ENCODE results near the gene SPAG6. TPM values are rescaled to one million over a fixed set of nuclear protein-coding genes. Genes with fewer than 3 reads are reported as not detected.

SPAG6 gene
- polyA plus RNA-seq, 2 donors, result not detected

DNA sequence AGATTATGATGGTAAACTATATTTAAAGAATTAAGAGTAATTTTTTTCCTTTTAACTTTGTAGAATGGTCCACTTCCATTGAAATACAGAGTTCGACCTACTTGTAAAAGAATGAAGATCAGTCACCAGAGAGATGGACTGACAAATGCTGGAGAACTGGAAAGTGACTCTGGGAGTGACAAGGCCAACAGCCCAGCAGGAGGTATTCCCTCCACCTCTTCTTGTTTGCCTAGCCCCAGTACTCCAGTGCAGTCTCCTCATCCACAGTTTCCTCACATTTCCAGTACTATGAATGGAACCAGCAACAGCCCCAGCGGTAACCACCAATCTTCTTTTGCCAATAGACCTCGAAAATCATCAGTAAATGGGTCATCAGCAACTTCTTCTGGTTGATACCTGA lies 16.1 kb upstream of the SPAG6 start:
- peaks cover 0 to under 1% of the 10 kb centered on the region in 2 donors for H3K9me3 ChIP-seq (ENCODE audit: control insufficient read depth in 2 of 2, insufficient read depth in 1 of 2, low read depth in 1 of 2, low read length in 1 of 2)
- H3K27ac ChIP-seq (ENCODE audit: low read depth in 2 of 2, low read length in 1 of 2), result no peak overlapping the region
- H3K36me3 ChIP-seq (ENCODE audit: control insufficient read depth in 2 of 2, insufficient read depth in 2 of 2, low read length in 1 of 2), result peaks cover 0 to 3% of the 10 kb centered on the region in 2 donors
- no peaks in the 10 kb centered on the region for H3K4me1 ChIP-seq (ENCODE audit: control insufficient read depth in 2 of 2, insufficient read depth in 2 of 2, low read length in 1 of 2)
- H3K4me3 ChIP-seq (ENCODE audit: low read depth in 1 of 2, low read length in 2 of 2), result no peak overlapping the region
- whole genome bisulfite sequencing, 2 donors, result 97 to 98% methylated on average over 3 of the region's 3 CpGs
- H3K27me3 ChIP-seq (ENCODE audit: control insufficient read depth in 1 of 2, insufficient read depth in 2 of 2, low read length in 2 of 2), result no peaks in the 10 kb centered on the region

DNA sequence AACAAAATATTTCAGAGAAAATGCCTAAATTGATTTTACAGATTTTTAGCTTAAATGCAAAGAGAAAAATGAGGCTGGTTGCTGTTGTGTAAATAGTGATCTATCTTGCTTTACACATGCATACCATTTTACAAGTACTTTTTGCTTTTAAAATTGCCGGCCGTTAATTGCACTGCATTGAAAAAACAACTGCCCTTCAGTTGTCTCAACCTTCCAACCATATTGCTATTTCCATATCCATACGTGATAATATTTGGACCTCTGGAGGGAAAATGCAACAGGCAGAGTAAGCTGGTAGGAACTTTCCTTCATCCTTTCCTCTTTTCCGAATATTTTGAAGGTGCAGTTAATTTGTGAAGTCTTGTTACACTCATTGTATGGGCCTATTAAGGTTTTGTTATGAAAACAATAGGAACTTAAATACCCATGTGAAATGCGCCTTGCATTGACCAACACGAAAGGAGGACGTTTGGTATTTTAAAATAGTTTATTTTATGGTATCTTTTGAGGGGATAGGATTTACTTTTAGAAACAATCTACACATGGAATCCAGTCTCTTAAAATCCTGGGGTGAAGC lies 13.1 kb upstream of the SPAG6 start:
- peaks cover 0 to 19% of the 10 kb centered on the region in 2 donors for H3K27me3 ChIP-seq (ENCODE audit: control insufficient read depth in 1 of 2, insufficient read depth in 2 of 2, low read length in 2 of 2)
- peaks cover 0 to 3% of the 10 kb centered on the region in 2 donors for H3K9me3 ChIP-seq (ENCODE audit: control insufficient read depth in 2 of 2, insufficient read depth in 1 of 2, low read depth in 1 of 2, low read length in 1 of 2)
- no peak overlapping the region for H3K4me3 ChIP-seq (ENCODE audit: low read depth in 1 of 2, low read length in 2 of 2)
- peaks cover 3 to 15% of the 10 kb centered on the region in 2 donors for H3K4me1 ChIP-seq (ENCODE audit: control insufficient read depth in 2 of 2, insufficient read depth in 2 of 2, low read length in 1 of 2)
- WGBS, 2 donors, result 94% methylated on average over 7 of the region's 7 CpGs
- H3K27ac ChIP-seq (ENCODE audit: low read depth in 2 of 2, low read length in 1 of 2), result no peak overlapping the region
- peaks cover 0 to 3% of the 10 kb centered on the region in 2 donors for H3K36me3 ChIP-seq (ENCODE audit: control insufficient read depth in 2 of 2, insufficient read depth in 2 of 2, low read length in 1 of 2)

DNA sequence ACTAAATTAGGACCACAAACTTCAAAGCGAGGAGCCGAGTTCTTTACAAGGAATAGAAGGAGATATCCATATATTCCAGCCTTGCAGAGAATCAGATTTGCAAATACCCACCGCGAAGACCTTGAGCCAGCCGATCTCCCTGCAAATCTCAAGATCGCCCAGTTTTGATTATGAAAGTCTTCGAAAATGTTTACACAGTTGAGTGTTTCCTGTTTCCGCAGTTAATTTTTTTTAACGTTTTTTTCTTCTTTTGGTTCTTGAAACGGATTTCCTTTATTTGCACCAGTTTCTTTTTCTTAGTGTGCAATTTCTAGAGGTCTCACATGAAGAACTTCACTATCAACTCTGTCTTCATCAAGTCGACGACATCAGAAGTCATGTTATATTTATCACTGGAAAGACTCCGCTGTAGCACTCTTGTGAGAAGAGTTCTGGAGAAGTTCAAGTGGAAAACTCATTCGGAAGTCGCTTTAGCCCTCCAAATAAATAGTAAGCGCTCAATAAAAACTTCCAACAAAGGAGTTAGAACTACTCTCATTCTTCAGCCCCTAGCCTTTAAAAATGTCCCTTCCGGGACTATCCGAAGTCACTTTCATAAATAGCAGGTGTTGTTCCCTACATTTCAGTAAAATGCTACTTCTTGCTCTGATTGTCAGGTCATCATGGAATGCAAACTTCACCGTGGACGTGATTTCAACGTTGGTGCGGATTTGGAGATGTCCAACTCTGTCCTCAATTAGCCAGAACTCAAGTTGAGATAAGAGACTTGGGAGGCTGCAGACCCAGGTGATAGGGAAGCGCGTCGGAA lies 11.9 kb upstream of the SPAG6 start:
- WGBS, 2 donors, result 64 to 74% methylated on average over 25 of the region's 25 CpGs
- Histone ChIP-seq H3K36me3 (ENCODE audit: control insufficient read depth in 2 of 2, insufficient read depth in 2 of 2, low read length in 1 of 2) (peaks cover 0 to 3% of the 10 kb centered on the region in 2 donors), H3K4me1 (ENCODE audit: control insufficient read depth in 2 of 2, insufficient read depth in 2 of 2, low read length in 1 of 2) (peaks cover 3 to 15% of the 10 kb centered on the region in 2 donors), H3K27ac (ENCODE audit: low read depth in 2 of 2, low read length in 1 of 2) (no peak overlapping the region), H3K9me3 (ENCODE audit: control insufficient read depth in 2 of 2, insufficient read depth in 1 of 2, low read depth in 1 of 2, low read length in 1 of 2) (peaks cover 0 to 3% of the 10 kb centered on the region in 2 donors), H3K27me3 (ENCODE audit: control insufficient read depth in 1 of 2, insufficient read depth in 2 of 2, low read length in 2 of 2) (peaks cover 0 to 21% of the 10 kb centered on the region in 2 donors), H3K4me3 (ENCODE audit: low read depth in 1 of 2, low read length in 2 of 2) (no peak overlapping the region)

DNA sequence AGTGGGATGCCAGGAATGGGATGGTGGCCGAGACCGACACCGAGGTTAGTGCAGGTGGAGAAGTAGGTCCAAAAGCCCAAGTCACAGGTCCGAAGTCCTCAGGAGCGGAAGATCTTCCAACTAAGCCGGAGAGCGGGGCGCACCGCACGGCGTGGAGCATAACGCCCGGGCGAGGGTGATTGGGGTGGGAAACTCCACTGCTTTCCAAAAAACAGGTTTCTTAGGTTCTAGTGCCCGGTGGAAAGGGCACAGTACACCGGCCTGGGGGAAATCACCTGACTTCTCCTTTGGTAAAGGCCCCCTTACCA lies 11.4 kb upstream of the SPAG6 start:
- peaks cover 0 to 3% of the 10 kb centered on the region in 2 donors for H3K9me3 ChIP-seq (ENCODE audit: control insufficient read depth in 2 of 2, insufficient read depth in 1 of 2, low read depth in 1 of 2, low read length in 1 of 2)
- peaks cover 3 to 15% of the 10 kb centered on the region in 2 donors for H3K4me1 ChIP-seq (ENCODE audit: control insufficient read depth in 2 of 2, insufficient read depth in 2 of 2, low read length in 1 of 2)
- 74 to 81% methylated on average over 16 of the region's 16 CpGs for WGBS, 2 donors
- H3K27ac ChIP-seq (ENCODE audit: low read depth in 2 of 2, low read length in 1 of 2), result no peak overlapping the region
- H3K36me3 ChIP-seq (ENCODE audit: control insufficient read depth in 2 of 2, insufficient read depth in 2 of 2, low read length in 1 of 2), result peaks cover 0 to 3% of the 10 kb centered on the region in 2 donors
- no peak overlapping the region for H3K4me3 ChIP-seq (ENCODE audit: low read depth in 1 of 2, low read length in 2 of 2)
- peaks cover 0 to 21% of the 10 kb centered on the region in 2 donors for H3K27me3 ChIP-seq (ENCODE audit: control insufficient read depth in 1 of 2, insufficient read depth in 2 of 2, low read length in 2 of 2)

DNA sequence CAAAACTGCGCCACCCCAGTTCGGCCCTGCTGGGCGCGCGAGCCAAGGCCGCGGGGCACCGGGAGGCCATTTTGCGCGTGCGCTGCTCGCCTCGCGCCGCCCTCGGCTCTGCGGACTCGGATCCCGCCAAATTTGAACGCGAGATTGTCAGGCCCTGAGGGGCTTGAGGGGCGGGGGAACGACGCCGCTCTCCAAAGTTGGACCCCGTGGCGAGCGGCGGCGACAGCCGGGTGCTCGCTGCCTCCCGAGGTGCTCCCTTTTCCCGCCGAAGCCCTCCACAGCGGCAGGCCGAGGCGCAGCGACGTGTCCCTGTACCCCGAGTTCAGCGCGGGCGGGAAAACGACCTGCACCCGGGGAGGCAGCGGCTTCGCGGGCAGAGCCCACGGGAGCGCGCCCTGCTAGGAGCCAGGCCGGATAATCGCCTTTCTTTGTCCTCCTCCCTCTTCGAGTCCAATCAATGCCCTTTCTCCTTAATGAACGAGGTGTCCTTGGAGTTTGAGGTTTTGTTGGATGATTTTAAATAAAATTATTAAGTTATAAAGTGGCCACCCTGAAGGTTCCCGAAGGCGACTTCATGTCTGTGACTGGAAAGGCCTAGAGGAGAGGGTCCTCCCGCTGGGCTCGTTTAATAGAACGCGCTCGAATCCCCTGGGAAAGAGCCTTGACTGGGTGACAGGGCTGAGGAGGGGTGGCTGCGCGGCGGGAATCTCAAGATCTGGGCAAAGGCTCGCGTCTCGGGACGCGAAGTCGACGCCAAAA lies 10.7 kb upstream of the SPAG6 start:
- Histone ChIP-seq H3K27me3 (ENCODE audit: control insufficient read depth in 1 of 2, insufficient read depth in 2 of 2, low read length in 2 of 2) (peaks cover 0 to 21% of the 10 kb centered on the region in 2 donors), H3K4me3 (ENCODE audit: low read depth in 1 of 2, low read length in 2 of 2) (peak overlapping the region; percentile 53 to 62), H3K4me1 (ENCODE audit: control insufficient read depth in 2 of 2, insufficient read depth in 2 of 2, low read length in 1 of 2) (peaks cover 3 to 15% of the 10 kb centered on the region in 2 donors), H3K27ac (ENCODE audit: low read depth in 2 of 2, low read length in 1 of 2) (no peak overlapping the region), H3K36me3 (ENCODE audit: control insufficient read depth in 2 of 2, insufficient read depth in 2 of 2, low read length in 1 of 2) (no peaks in the 10 kb centered on the region), H3K9me3 (ENCODE audit: control insufficient read depth in 2 of 2, insufficient read depth in 1 of 2, low read depth in 1 of 2, low read length in 1 of 2) (peaks cover 0 to 3% of the 10 kb centered on the region in 2 donors)
- 13 to 29% methylated on average over 64 to 73 of the region's 73 CpGs for WGBS, 2 donors

DNA sequence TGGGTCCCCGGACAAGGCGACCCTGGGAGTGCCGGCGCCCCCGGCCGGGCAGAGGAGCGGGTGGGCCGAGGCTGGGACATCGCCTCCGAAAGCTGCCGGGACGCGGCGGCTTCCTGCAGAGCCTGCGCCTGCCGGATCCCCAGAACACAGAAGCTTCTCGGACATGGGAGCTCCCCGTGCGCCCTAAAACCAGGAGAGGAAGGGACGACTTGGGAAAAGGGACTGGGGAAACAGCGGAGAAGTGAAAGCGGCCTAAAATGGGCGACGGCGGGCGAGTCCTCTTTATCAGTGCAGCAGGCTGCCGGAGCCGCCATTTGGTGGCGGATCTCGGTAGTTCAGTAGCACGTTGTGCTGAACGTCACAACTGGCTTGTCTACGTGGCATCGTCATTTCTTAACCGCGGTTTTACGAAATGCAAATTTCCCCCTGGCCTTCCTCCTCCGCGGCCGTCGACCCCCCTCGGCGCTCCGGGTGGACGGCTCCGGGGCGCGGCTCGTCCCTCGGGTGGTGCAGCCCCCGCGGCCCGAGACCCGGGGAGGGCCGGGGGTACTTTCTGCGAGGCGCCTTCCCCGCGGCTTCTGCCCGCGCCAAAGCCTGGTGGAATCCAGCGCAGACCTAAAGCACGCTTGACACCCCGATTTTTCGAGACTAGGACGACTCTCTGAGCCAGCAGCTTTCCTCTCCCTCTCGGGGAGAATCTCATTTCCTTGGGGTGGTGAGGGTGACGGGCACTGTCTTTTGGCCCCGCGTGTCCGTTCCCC lies 9.9 kb upstream of the SPAG6 start:
- peaks cover 3 to 15% of the 10 kb centered on the region in 2 donors for H3K4me1 ChIP-seq (ENCODE audit: control insufficient read depth in 2 of 2, insufficient read depth in 2 of 2, low read length in 1 of 2)
- WGBS, 2 donors, result 3% methylated on average over 71 of the region's 71 CpGs
- H3K36me3 ChIP-seq (ENCODE audit: control insufficient read depth in 2 of 2, insufficient read depth in 2 of 2, low read length in 1 of 2), result no peaks in the 10 kb centered on the region
- H3K9me3 ChIP-seq (ENCODE audit: control insufficient read depth in 2 of 2, insufficient read depth in 1 of 2, low read depth in 1 of 2, low read length in 1 of 2), result peaks cover 0 to 3% of the 10 kb centered on the region in 2 donors
- H3K27ac ChIP-seq (ENCODE audit: low read depth in 2 of 2, low read length in 1 of 2), result no peak overlapping the region
- peak overlapping the region; percentile 53 to 62 for H3K4me3 ChIP-seq (ENCODE audit: low read depth in 1 of 2, low read length in 2 of 2)
- H3K27me3 ChIP-seq (ENCODE audit: control insufficient read depth in 1 of 2, insufficient read depth in 2 of 2, low read length in 2 of 2), result peaks cover 0 to 21% of the 10 kb centered on the region in 2 donors

DNA sequence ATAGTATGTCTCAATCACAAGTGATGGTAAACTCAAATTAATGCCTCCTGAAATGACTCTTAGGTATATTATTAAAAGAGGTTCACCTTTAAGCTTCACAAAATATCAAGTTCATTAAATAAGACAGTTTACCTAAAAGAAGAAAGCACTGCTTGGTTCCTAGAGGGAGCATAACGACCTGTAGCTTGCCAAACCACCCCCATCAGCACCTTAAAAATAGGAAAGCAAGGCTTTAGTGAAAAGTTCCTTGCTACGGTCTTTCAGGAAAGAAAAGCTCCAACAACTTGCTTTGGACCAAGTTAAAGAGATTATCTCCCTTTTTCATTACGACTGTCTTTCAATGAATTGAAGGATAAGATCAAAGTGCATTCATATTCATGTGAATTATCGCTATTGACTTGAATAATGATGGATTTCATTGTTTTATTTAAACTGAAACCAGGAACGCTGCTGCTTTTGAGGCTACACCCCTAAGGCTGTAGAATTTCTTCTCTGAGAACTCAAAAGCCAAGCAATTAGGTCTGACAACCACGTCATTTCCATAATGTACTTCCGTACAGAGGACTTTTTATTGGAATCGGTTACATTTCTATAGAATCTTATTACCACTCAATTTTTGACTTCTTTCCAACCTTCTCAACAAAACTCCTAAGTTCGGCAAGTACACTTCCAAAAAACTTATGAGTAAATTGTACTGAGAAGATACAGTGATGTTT lies 7.0 kb upstream of the SPAG6 start:
- Histone ChIP-seq H3K4me1 (ENCODE audit: control insufficient read depth in 2 of 2, insufficient read depth in 2 of 2, low read length in 1 of 2) (peaks cover 3 to 15% of the 10 kb centered on the region in 2 donors), H3K27ac (ENCODE audit: low read depth in 2 of 2, low read length in 1 of 2) (no peak overlapping the region), H3K4me3 (ENCODE audit: low read depth in 1 of 2, low read length in 2 of 2) (no peak overlapping the region), H3K9me3 (ENCODE audit: control insufficient read depth in 2 of 2, insufficient read depth in 1 of 2, low read depth in 1 of 2, low read length in 1 of 2) (peaks cover 0 to 3% of the 10 kb centered on the region in 2 donors), H3K36me3 (ENCODE audit: control insufficient read depth in 2 of 2, insufficient read depth in 2 of 2, low read length in 1 of 2) (no peaks in the 10 kb centered on the region), H3K27me3 (ENCODE audit: control insufficient read depth in 1 of 2, insufficient read depth in 2 of 2, low read length in 2 of 2) (peaks cover 0 to 25% of the 10 kb centered on the region in 2 donors)
- WGBS, 2 donors, result 22 to 30% methylated on average over 9 of the region's 9 CpGs

DNA sequence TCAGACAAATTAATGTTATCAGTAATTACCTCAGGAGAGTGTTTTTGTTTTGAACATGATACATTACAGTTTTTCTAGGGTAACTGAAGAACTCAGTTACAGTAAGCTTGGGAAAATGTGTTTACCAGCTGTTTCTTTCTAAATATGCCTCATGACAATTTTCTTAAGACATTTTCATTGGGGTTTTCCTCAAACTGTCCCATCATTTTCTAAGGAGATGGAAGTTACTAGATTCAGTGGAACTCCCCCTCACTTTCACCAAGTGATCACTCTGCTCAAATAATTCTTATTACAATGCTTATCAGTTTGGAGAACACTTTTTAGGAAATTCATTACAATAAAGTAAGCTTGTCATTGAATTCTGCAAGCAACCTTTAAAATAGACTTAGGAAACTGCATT lies 6.4 kb upstream of the SPAG6 start:
- Histone ChIP-seq H3K27ac (ENCODE audit: low read depth in 2 of 2, low read length in 1 of 2) (no peak overlapping the region), H3K36me3 (ENCODE audit: control insufficient read depth in 2 of 2, insufficient read depth in 2 of 2, low read length in 1 of 2) (no peaks in the 10 kb centered on the region), H3K4me3 (ENCODE audit: low read depth in 1 of 2, low read length in 2 of 2) (no peak overlapping the region), H3K9me3 (ENCODE audit: control insufficient read depth in 2 of 2, insufficient read depth in 1 of 2, low read depth in 1 of 2, low read length in 1 of 2) (peaks cover 0 to 3% of the 10 kb centered on the region in 2 donors), H3K4me1 (ENCODE audit: control insufficient read depth in 2 of 2, insufficient read depth in 2 of 2, low read length in 1 of 2) (peaks cover 3 to 15% of the 10 kb centered on the region in 2 donors), H3K27me3 (ENCODE audit: control insufficient read depth in 1 of 2, insufficient read depth in 2 of 2, low read length in 2 of 2) (peaks cover 0 to 25% of the 10 kb centered on the region in 2 donors)
